BE2C (cell line): ENCODE results near the gene UNC13A.

ENCODE experiments used
- DNase-seq: peaks from one replicate; pipeline ENCODE4 v3.0.0-alpha.2; 2020
- H3K27me3 ChIP-seq: fragments of 250-450 bp; sonication (Bioruptor Pico); 2 replicates; pipeline ENCODE4 v1.5.1; 2020; ENCODE audit warnings: mild to moderate bottlenecking
- H3K36me3 ChIP-seq: fragments of 250-450 bp; sonication (Bioruptor Pico); 2 replicates; pipeline ENCODE4 v1.5.1; 2020; ENCODE audit warnings: mild to moderate bottlenecking
- H3K4me1 ChIP-seq: fragments of 250-450 bp; sonication (Bioruptor Pico); 2 replicates; pipeline ENCODE4 v1.5.1; 2020
- H3K4me3 ChIP-seq: 2 replicates; pipeline ENCODE4 v1.5.1; 2011; ENCODE audit warnings: low read depth, low read length
- H3K9me3 ChIP-seq: fragments of 250-450 bp; sonication (Bioruptor Pico); 2 replicates; pipeline ENCODE4 v1.5.1; 2020
- TF ChIP-seq, protein P1 (sequence below): IDR thresholded peaks from 2 replicates; pipeline ENCODE4 v1.5.1; 2012; ENCODE audit warnings: mild to moderate bottlenecking, low read depth, low read length

The UNC13A gene

DNA sequence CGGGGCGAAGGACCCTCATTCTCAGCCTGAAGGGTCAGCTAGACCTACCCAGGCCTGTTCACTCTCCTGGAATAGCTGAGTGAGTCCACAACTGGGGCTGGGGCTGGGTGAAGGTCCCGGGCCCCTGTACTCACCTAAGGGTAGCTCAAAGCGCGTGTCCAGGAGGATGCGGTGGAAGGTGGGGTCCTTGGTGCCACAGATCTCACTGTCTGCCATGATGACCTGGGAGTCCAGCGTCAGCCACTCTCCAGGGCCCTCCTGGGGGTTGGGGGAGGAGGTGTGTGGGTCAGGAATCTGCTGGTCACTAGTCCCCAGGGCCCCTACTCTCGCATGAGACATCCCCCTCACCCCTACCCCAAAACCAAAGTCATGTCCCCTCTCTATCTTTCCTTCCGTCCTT is 18.7 kb downstream of the UNC13A start:
- Histone ChIP-seq H3K9me3 (no peaks in the 10 kb centered on the region), H3K4me1 (no peaks in the 10 kb centered on the region), H3K36me3 (peaks cover 44% of the 10 kb centered on the region), H3K4me3 (no peak overlapping the region), H3K27me3 (no peaks in the 10 kb centered on the region)
- DNase-seq = no peak
- TF ChIP-seq, protein P1, sequence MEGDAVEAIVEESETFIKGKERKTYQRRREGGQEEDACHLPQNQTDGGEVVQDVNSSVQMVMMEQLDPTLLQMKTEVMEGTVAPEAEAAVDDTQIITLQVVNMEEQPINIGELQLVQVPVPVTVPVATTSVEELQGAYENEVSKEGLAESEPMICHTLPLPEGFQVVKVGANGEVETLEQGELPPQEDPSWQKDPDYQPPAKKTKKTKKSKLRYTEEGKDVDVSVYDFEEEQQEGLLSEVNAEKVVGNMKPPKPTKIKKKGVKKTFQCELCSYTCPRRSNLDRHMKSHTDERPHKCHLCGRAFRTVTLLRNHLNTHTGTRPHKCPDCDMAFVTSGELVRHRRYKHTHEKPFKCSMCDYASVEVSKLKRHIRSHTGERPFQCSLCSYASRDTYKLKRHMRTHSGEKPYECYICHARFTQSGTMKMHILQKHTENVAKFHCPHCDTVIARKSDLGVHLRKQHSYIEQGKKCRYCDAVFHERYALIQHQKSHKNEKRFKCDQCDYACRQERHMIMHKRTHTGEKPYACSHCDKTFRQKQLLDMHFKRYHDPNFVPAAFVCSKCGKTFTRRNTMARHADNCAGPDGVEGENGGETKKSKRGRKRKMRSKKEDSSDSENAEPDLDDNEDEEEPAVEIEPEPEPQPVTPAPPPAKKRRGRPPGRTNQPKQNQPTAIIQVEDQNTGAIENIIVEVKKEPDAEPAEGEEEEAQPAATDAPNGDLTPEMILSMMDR = no peak

- no peaks in the 10 kb centered on the region for H3K4me1 ChIP-seq
- TF ChIP-seq, protein P1 = no peak
- peaks cover 32% of the 10 kb centered on the region for H3K36me3 ChIP-seq
- H3K9me3 ChIP-seq = no peaks in the 10 kb centered on the region
- H3K27me3 ChIP-seq = no peaks in the 10 kb centered on the region
- no peak overlapping the region for H3K4me3 ChIP-seq
- DNase-seq = no peak
Measured at GRCh38 chr19:17665058-17665457, 23.1 kb downstream of the UNC13A start.

GRCh38 chr19:17659996-17660395 is 28.2 kb downstream of the UNC13A start:
- H3K4me3 ChIP-seq = no peak overlapping the region
- no peaks in the 10 kb centered on the region for H3K9me3 ChIP-seq
- DNase-seq = no peak
- H3K4me1 ChIP-seq = no peaks in the 10 kb centered on the region
- H3K36me3 ChIP-seq = peaks cover 42% of the 10 kb centered on the region
- H3K27me3 ChIP-seq = no peaks in the 10 kb centered on the region
- TF ChIP-seq, protein P1 = no peak

GRCh38 chr19:17658666-17659065 is 29.5 kb downstream of the UNC13A start:
- H3K27me3 ChIP-seq = no peaks in the 10 kb centered on the region
- H3K36me3 ChIP-seq = peaks cover 44% of the 10 kb centered on the region
- no peak overlapping the region for H3K4me3 ChIP-seq
- DNase-seq = no peak
- H3K9me3 ChIP-seq = no peaks in the 10 kb centered on the region
- H3K4me1 ChIP-seq = no peaks in the 10 kb centered on the region
- TF ChIP-seq, protein P1 = no peak

DNA sequence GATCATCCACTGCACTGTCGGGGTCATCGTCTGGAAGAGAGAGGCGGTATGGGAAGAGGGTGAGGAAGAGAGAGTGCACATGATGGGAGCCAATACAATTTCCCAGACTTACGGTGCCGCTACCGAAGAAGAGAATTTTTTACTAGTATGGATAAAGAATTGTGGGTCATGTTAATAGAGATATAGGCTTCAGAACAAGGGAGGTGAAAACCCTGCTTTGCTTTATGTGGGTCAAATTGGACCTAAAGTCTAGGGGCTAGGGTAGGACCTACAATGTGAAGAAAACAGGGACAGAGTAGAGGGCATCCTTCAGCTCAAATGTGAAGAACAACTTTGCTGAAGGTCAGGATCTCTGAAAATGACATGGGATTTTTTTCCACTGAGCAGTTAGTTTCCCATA is 29.9 kb downstream of the UNC13A start:
- TF ChIP-seq, protein P1 = no peak
- H3K4me3 ChIP-seq = no peak overlapping the region
- no peaks in the 10 kb centered on the region for H3K9me3 ChIP-seq
- H3K4me1 ChIP-seq = no peaks in the 10 kb centered on the region
- no peak for DNase-seq
- peaks cover 41% of the 10 kb centered on the region for H3K36me3 ChIP-seq
- H3K27me3 ChIP-seq = no peaks in the 10 kb centered on the region

DNA sequence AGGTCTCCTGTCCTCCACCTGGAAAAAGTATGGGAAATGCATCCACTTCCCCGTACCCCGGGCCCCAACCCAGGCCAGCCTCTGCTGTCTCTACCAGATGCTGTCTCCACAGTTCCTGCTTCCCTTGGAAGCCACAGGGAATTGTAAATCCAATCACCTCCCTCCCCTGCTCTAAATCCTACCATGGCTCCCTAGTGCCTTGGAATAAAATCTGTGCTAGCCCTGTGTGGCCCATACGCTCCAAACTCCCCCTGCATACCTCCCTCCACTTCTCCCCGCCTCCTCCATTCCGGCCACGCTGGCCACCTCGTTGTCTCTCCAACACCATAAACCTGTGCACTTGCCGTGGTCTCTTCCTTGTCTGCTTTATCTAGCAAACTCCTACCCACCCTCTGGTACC is 31.2 kb downstream of the UNC13A start:
- Histone ChIP-seq H3K36me3 (peaks cover 50% of the 10 kb centered on the region), H3K27me3 (no peaks in the 10 kb centered on the region), H3K4me1 (no peaks in the 10 kb centered on the region), H3K9me3 (no peaks in the 10 kb centered on the region), H3K4me3 (no peak overlapping the region)
- DNase-seq = no peak
- TF ChIP-seq, protein P1 = no peak
